HG03139 (cell line): ENCODE results near the gene EIF2D.
"Not testable (repeated sequence)": the region's sequence is repeated elsewhere in the genome, so short reads cannot be mapped to it uniquely, and the experiment has no call there.

Source experiments
- ATAC-seq: cut with Tn5 transposase; IDR thresholded peaks from one replicate; pipeline ENCODE4 v1.9.1; 2021; ENCODE audit not compliant: unreplicated experiment

The EIF2D gene, protein sequence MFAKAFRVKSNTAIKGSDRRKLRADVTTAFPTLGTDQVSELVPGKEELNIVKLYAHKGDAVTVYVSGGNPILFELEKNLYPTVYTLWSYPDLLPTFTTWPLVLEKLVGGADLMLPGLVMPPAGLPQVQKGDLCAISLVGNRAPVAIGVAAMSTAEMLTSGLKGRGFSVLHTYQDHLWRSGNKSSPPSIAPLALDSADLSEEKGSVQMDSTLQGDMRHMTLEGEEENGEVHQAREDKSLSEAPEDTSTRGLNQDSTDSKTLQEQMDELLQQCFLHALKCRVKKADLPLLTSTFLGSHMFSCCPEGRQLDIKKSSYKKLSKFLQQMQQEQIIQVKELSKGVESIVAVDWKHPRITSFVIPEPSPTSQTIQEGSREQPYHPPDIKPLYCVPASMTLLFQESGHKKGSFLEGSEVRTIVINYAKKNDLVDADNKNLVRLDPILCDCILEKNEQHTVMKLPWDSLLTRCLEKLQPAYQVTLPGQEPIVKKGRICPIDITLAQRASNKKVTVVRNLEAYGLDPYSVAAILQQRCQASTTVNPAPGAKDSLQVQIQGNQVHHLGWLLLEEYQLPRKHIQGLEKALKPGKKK

DNA sequence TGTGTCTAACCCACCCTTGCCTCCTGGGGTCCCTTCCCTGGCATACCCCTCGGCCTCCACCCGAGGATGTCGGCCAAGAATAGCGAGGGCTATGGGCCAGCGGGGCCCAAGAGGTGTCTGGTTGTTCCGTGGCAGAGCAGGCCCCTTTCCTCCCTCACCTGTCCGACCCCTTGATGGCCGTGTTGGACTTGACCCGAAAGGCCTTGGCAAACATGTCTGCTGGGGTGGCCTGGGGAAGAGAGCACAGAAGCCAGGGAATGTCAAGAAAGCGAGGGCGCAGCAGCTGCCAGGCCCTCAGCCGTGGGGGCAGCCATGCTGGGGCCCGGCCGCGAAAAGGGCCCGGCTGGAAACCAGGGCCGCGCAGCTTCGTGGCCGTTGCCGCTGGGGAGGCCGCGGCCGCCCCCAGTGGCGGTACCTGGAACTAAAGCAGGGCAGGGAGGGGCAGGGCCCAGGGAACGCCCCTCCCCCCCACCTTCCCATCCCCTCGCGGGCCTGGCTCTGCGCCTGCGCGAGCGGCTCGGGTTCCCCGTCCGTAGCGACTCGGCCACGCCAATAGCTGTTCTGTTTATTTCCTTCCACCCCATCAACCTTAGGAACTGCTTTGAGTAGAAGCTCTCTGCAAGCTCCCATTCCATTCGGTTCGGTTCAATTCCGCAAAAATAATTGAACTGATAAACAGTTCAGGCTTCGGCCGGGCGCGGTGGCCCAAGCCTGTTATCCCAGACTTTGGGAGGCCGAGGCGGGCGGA is at the start of gene EIF2D:
TSS of gene EIF2D (minus strand) at position 337 of the 748 bp plus-strand sequence. CDS start at position 214, 123 bp downstream.
- peak; percentile 87 for ATAC-seq

DNA sequence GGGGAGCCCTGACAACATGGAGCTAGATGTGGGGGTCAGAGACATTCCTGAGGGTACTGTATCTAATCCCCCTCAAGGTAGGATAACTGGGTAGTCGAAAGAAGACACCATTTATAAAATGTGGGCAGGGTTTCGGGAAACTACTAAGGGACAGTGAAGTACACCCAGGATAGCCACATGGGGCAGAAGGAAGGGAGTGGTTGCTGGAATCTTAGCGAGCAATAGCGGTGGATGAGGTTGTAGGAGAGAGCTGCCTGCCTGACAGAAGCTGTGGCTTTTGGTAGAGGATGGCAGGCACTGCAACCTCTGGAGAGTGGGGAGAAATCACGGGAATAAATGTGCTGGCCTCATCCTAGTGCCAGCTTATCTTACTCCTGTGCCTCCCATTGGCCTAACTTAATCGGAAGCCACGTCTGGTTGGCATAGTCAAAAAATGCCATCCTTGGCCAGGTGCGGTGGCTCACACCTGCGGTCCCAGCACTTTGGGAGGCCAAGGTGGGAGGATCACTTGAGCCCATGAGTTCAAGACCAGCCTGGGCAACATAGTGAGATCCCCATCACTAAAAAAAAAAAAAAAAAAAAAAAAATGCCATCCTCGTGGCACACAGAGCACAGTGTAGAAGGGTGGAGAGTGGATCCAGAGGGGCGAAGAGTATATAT is 49.0 kb upstream of the EIF2D start:
- no peak for ATAC-seq

DNA sequence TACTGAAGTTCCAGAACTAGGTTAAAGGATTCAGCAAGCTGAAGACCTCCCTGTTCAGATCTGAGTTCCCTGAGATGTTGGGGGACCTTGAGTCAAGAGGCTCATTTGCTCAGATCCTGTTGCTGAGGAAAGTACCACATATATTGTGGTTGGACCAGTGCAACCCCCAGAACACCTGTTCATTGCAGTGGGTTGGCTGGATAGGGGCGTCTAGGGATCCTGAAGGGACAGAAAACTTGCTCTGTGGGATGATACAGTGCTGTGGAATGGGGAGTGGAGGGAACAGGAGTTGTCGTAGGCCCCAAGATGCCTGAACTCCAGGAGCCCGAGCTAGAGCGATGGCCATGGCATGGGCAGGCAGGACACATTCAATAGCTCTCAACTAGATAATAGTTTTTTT is 47.9 kb upstream of the EIF2D start:
- no peak for ATAC-seq

DNA sequence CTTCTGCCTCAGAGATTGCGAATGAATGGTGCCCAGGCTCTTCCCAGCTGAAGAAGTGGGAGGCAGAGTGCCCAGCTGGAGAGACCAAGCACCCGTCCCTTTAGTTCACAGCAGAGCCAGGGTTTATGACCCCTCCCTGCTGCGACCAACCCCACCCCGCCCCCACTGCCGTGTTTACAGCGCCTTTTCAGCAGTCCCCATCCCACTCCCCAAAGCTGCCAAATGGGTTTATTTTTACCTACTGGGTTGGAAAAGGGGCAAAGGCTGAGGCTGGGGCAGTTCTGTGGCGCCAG is 46.7 kb upstream of the EIF2D start:
- no peak for ATAC-seq

DNA sequence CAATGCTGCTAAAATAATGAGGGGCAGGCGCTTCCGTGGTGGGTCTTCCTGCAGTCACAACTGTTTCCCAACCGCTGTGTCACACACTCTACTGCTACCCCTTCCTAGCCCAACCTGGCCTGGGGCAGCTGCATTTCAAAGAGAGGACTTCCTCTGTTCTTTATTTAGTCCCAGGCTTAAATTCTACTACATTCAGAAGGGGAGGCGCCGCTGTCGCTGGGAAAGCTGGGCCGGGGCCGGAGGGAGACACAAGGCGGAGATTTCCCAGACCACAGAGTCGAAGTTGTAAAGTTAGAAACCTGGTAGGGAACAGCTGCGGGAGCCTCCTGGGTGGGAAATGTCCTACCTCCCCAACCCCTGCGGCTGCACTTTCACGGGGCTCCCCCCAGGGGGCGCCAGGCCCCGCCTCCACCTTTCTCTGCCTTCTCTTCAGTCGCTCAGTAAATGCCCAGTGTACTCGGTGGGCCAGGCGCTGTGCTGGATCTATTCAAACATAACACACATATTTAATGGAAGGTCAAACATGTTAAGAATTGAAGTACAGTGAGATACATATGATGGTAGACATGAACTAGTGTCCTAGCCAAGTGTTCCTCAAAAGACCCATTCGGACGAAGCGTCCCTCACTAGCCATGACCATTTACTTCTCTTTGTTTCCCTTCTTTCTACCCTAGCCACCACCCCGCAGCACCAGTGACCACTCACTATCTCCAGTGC is 46.2 kb upstream of the EIF2D start:
- no peak for ATAC-seq

DNA sequence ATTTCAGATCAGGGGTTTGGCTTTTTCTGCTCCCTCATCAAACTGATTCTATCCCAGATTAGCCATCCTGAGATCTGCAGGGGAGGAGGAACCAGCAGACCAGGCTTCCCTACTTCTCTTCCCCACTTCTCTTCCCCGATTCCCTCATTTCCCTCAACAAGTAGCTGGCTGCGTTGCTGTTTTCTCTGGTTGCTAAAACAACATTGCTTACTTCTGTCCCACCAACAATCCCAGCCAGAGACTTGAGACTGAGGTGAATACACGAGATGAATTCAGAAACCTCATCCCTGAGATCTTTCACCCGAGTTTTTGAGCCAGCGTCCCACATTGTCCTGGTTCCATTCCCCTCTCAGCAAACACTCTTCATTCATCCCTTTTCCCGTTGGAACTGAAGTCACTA is 45.5 kb upstream of the EIF2D start:
- no peak for ATAC-seq

DNA sequence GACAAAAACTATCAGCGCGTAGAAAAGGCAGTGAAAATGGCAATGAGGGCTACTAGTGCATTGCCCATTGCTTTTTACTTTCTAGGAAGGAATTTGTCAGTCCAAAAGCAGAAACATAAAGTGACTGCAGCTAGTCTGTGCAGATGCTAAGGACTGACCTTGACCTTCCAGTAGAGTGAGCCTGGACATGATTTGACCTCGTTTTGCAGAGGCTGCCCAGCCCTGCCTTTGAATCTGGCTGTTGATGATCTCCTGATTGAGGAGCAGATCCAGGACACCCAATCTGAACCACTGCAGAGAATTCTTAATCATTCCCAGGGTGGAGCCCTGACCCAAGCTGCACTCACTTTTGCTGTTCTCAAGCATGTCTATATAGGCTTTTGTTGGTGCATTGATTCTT is 44.7 kb upstream of the EIF2D start:
- no peak for ATAC-seq

DNA sequence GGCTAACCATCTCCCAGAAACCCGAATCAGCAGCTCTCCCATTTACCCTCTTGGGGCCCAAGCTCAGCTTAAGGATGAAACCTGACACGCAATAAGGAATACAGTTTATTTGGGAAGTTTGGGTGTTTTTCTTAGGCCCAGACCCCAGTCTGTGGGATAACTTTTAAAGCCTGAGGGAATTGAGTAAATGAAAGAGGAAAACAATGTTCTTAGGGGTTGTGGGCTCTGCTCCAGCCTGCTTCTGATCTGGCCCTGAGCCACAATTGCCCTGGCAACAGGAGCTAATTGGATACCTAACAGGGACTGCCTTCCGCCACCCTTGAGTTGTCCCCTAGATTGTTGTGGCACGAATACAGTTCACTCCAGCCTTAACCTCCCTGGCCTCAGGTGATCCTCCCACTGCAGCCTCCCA is 43.2 kb upstream of the EIF2D start:
- ATAC-seq = no peak

DNA sequence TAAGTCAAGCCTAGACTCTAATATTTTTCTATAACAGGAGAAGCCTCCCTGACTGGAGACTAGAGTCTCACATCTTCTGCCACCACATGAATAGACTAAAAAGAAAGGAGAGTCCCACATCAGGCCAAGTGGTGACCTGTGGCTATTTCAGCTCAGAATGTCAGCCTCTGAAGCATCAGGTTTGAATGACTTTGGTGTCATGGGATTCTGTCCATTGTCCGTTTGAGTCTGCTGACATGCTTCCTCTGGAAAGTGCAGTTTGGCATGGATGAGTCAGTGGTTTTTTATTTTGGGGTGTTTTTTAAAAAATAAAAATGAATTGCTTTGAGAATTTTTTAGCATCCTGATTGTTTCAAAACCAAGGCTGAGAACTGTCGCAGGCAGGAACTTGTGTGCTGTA is 42.6 kb upstream of the EIF2D start:
- ATAC-seq = no peak

DNA sequence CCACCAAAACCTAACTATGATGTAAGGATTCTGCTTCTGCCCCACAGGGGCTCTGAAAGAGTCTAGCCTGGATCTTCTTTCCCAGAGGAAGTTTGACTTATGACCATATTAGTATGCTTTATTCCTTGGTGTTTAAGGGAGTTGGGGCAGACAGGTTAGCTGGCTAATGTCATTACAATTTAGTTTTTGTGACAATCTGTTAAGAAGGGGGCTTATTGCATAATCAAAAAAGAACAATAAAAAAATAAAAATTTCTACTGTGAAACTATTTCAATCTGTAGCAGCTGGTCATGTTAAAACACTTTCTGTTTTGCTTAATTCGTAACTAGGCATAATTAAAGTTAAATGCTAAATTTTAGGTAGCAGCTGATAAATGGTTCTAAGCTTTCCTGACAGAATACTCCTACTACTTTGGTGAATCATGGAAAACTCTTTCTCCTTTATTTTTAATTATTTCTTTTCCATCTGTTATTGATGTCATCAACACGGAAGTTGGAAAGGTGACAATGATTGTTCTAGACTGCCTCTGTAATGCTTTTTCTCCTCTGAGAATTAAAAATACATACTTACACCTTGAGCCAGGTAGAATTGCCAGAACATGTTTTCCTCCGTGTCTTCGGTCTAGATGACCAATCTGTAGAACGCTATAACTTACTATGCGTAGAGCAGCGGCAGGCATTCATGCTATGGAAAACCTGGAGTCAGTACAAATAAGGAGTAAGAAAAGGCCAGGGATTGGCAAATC is 41.6 kb upstream of the EIF2D start:
- ATAC-seq = no peak

DNA sequence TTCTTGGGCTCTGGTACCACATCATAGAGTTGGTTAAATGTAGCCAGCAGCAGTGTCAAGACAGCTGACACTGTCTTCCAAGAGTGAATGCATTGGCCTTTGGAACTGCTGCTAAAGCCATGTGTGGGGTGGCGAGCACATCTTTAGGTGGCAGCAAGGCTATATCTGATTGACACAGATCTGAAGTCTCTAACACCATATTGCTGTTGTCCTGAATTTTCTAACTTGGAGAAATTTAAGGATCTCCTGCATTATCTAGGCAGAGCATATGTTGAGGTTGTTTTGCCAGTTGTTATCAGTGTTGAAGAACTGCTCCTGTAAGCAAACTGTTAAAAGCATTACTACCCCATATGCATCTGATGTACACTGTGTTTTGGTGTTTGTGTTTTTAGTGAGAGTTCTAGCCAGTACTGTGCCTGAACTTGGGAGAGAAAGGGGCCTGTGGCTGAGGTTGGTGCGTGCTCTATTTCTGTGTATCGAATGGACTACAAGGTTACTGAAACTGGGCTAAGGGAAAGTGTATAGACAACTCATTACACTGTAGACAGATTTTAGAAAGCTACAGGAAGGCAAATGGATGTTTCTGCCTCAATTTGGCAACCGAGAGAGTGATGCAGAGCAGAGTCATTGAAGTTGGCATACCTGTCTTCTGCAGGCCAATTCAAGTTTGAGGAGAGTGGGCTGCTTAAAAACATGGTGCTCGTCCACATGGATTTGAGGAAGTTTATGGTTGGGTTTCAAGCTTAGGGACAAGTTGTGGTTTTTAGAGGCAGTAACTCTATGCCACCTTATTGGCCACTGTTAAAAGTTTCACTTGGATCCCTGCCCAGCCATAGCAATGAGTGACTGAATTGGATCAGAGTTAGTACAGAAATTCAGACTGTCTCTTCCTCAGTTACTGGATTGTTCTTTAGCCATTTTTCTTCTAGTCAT is 40.0 kb upstream of the EIF2D start:
- ATAC-seq = no peak

DNA sequence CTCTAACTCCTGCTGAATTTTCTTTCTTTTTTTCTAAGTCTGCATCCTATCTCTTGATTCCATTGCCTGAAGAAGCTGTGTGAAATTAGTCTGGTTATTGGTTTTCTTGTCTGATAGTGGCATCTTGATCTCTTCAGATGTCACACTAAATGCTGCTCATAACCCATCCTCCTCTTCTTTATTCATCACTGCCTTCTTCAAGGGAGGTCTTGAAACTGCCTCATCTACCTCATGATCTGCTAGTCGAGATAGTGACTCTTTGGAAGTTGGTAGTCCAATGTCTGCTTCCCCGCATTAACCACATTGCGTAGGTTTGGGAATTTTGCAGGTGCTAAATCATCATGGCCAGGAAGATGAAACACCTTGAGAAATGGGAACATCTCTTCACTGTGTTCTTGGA is 38.7 kb upstream of the EIF2D start:
- no peak for ATAC-seq

DNA sequence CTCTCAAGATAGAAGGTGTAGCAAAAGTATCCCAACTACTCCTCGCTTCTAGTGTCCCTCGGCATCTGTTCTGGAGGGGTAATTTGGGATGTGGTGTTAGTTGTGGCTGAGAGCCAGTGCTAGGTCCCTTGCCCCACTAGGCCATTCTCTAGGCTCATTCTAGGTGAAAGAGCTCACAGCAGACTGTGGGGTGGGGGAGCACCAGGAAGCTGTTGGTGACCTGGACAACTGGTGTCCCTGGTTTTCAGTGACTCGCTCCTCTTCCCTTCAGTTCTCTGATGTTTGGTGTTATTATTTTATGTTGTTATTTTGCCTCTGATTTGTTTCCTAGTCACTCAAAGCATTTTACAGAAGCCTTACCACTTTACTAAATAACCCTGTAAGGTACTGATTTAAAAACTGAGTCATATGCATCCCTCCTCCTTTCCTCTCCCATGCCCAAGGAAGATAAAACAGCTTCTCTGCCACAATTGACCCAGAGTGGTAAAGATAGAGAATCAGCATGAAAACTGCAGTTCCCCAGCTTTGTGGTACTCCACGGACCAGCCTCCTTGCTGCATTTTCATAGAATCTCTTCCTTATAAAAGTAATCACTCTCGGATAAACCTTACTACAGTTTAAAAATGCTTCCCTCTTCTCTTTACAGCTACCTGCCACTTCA is 37.1 kb upstream of the EIF2D start:
- no peak for ATAC-seq

DNA sequence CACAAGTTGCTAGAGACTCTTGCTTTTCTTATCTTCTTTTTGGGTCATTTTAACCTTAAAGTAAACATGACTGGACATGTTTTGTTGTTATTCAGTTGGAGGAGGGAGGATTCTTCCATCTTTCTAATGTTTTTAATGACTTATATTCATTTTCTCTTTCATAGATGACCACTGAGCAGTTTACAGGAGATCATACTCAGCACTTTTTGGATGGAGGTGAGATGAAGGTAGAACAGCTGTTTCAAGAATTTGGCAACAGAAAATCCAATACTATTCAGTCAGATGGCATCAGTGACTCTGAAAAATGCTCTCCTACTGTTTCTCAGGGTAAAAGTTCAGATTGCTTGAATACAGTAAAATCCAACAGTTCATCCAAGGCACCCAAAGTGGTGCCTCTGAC is 35.0 kb upstream of the EIF2D start:
- no peak for ATAC-seq

DNA sequence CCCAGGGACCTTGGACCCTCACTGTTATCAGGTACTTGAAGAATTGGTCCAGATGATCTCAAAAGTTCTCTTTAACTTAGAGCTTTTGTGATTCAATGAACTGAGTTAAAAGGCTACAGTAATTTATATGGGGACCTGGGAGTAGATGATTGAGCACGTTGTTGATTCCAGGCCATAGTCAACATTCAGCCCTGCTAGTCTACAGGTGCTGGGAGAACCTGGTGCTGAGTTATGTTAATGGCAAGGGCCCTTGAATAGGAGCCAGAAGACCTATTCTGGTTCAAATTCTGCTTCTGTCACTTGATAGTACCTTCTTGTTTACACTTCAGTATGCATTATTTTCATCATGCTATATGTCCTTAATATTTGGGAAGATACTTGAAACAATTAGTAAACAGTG is 34.2 kb upstream of the EIF2D start:
- ATAC-seq = no peak

DNA sequence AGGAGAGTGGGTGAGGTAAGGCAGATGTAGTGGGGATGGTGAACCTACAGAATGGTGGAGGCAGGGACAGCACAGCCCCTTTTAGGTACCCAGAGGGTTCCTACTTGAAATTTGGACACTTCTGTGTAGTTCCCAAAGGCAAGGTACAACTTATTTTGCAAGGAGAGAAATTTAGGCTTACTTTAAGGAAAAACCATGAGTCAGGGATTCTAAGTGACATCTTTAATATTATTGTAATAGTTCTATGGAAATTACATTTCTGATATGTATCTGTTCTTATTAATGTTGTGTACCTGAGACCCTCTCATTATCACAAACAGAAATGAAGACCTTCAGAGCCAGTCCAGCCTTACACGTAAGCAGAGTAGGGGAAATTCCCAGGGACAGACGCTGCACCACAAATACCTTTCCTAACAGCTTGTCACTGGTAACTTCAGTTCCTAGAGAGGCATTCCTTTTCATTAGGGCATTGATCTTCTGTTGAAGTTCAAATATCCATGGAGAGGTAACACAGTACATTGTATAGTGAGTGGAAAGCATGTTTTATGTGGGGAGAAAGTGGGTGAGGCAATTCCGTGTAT is 30.9 kb upstream of the EIF2D start:
- ATAC-seq = no peak

DNA sequence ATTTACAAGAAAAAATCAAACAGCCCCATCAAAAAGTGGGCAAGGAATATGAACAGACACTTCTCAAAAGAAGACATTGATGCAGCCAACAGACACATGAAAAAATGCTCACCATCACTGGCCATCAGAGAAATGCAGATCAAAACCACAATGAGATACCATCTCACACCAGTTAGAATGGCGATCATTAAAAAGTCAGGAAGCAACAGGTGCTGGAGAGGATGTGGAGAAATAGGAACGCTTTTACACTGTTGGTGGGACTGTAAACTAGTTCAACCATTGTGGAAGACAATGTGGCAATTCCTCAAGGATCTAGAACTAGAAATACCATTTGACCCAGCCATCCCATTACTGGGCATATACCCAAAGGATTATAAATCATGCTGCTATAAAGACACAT is 29.8 kb upstream of the EIF2D start:
- ATAC-seq = not testable (repeated sequence)

DNA sequence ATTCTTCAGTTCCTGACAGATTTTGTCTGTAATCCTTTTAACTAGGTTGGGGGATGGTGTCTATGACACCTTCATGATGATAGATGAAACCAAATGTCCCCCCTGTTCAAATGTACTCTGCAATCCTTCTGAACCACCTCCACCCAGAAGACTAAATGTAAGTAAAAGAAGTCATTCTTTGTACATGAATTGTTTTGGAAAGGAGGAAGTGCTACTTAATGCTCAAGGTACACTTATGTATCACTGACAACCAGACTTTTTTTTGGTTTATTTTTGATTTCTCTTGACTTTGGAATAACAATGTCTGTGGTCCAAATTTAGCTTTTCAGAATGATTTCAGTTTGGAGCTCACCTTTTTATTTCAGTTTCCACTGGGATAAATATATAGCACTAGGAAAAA is 25.3 kb upstream of the EIF2D start:
- ATAC-seq = no peak
